Posterior cingulate gyrus (tissue), 11 donors: ENCODE measurements around the gene PDXK.
"Not testable (repeated sequence)": the region's sequence is repeated elsewhere in the genome, so short reads cannot be mapped to it uniquely, and the experiment has no call there.

Experiments used
- DNase-seq, 10 donors: peaks; one replicate each; pipeline versions ENCODE4 v3.0.0 to v3.0.0-alpha.2; 2020 to 2021; ENCODE audit warnings: mixed read lengths in 3 of 10
- intact Hi-C: fragments of 100-400 bp; cut with DNase I; formaldehyde crosslinking; loops from one replicate; pipeline ENCODE4 v1.15.1; 2023

Gene PDXK

GRCh38 chr21:43718872-43719747 is at the start of gene PDXK:
PDXK (plus strand) TSS chr21:43719129; CDS start chr21:43719295, 166 bp downstream.
- intact Hi-C loops = no loop called here
- peak; percentile 75 to 98 (median 88) for DNase-seq

GRCh38 chr21:43669828-43670605 is 48.9 kb upstream of the PDXK start:
- intact Hi-C loops = loop anchor here (5.0 to 10.0 kb wide), 2 partner anchors 55 to 102 kb away; no protein-coding TSS in a partner anchor
- DNase-seq = no peak

GRCh38 chr21:43675871-43676270 is 43.1 kb upstream of the PDXK start:
- intact Hi-C loops = no loop called here
- no peak for DNase-seq

DNA sequence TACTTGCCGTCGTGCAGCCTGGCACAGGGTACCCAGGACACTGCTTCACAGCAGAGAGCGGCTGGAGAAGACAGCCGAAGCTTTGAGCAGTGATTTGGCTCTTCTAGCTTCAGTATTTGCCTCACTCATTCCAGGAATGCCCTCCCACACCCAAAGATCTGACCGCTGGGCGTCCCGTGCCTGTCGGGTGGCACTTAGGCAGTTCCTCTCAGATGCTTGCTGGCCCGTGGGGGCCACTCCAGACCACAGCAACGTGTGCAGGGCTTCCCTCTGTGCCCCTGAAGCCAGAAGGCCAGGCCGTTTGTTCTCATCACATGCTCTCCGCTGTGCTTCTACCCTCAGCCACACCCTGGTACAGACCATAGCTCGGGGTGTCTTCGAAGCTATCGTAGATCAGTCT is 42.5 kb upstream of the PDXK start:
- intact Hi-C loops = no loop called here

GRCh38 chr21:43679951-43680350 is 39.0 kb upstream of the PDXK start:
- intact Hi-C loops = loop anchor here (5.0 kb wide), 1 partner anchor 792 kb away; no protein-coding TSS in a partner anchor
- DNase-seq = no peak

More for the DNA sequence above, 42.5 kb upstream of the PDXK start:
- DNase-seq = no peak

- intact Hi-C loops = loop anchor here (5.0 kb wide), 1 partner anchor 792 kb away; no protein-coding TSS in a partner anchor
- not testable (repeated sequence) for DNase-seq
These were observed 38.5 kb upstream of the PDXK start for GRCh38 chr21:43680421-43680820.

DNA sequence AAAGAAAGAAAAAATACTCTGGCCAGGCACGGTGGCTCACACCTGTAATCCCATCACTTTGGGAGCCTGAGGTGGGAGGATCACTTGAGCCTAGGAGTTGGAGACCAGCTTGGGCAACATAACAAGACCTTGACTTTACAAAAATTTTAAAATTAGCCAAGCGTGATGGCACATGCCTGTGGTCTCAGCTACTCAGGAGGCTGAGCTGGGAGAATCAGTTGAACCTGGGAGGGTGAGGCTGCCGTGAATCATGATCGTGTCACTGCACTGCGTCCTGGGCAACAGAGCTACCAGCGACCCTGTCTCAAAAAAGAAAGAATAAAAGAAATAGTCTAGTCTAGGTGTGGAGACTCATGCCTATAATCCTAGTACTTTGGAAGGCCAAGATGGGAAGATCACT is 37.3 kb upstream of the PDXK start:
- no peak for DNase-seq
- intact Hi-C loops = loop anchor here (5.0 kb wide), 1 partner anchor 791 kb away; no protein-coding TSS in a partner anchor

DNA sequence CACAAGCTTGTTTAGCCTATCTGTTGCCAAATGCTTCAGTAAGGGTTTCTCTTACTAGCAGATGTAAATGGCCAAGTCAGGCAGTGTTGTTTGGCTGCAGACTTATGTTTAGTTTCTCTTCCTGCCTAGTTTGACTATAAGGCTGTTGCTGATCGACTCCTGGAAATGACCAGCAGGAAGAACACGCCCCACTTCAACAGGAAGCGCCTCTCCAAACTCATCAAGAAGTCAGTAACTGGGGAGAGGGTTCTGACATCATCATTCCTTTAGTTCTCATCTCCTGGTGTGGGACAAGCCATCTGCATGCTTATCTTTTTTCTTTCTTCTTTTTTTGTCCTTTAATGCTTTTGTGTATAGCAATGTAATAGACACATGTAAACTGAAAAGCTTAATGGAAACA is 34.5 kb upstream of the PDXK start:
- intact Hi-C loops = loop anchor here (5.0 kb wide), 1 partner anchor 788 kb away; no protein-coding TSS in a partner anchor
- DNase-seq = no peak

GRCh38 chr21:43686811-43687565 is 31.9 kb upstream of the PDXK start:
- intact Hi-C loops = no loop called here
- peak in 1 of 10 donors; percentile 67 for DNase-seq

DNA sequence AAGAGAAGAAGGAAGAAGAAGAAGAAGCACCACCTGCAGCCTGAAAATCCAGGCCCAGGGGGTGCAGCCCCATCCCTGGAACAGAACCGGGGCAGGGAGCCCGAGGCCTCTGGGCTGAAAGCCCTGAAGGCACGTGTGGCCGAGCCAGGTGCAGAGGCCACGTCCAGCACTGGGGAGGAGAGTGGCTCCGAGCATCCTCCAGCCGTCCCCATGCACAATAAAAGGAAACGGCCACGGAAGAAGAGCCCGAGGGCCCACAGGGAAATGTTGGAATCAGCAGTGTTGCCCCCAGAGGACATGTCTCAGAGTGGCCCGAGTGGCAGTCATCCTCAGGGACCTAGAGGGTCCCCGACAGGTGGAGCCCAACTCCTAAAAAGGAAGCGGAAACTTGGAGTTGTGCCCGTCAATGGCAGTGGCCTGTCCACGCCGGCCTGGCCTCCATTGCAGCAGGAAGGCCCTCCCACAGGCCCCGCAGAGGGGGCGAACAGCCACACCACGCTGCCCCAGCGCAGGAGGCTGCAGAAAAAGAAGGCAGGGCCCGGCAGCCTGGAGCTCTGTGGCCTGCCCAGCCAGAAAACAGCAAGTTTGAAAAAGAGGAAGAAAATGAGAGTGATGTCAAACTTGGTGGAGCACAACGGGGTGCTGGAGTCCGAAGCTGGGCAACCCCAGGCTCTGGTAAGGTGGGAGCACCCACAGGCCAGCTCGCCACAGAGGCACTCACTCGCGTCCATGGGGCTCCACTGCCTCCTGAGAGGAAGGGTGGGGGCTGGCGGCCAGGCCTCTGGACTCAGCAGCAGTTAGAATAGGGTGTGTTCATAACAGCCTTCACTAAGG is 31.1 kb upstream of the PDXK start:
- peak in 1 of 10 donors; percentile 74 for DNase-seq
- intact Hi-C loops = no loop called here

DNA sequence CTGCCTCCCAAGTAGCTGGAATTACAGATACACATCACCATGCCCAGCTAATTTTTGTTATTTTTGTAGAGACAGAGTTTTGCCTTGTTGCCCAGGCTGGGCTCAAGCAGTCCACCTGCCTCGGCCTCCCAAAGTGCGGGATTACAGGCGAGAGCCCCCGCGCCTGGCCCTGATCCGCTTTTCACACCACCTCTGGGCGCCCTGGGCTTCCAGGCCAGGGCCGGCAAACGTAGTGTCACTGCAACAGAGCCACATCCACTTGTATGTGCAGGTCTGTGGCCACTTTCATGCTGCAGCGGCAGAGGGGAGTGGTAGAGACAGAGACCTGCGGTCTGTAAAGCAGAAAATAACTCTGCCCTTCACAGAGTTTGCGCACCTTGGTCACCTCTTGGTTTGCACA is 30.0 kb upstream of the PDXK start:
- DNase-seq = no peak
- intact Hi-C loops = no loop called here

DNA sequence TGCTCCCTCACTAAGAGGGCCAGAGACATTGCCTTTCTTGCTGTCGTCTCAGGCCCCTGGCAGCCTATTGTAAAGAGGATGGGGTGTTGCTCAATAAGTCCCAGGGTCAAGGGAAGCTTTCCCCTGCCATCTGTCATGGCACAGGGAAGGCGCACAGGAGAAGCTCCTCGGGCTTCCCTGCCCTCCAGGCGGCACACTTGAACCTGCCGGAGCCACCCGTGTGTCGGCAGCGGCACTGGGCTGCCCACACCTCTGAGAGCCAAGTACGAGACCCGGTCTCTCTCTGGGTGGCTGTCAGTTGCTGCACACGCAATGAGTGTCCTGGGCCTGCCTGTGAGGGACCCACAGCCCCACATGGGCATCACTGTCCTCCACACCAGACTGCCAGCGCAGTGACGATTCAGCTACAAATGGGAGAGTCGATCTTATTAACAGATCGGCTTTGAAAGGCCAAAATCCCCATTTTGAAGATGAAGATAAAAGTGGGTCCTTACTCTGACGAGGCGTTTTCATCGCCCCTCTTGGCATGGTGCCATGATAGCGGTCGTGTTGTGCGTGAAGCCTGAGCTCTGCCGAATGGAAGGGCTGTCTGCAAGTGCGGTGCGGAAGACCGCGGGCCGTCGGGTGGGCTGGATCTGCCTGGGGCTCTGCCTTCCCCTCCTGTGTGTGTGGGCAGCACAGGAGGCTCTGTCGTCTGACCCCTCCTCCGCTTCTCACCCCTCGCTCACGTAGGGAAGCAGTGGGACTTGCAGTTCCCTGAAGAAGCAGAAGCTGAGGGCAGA is 29.2 kb upstream of the PDXK start:
- intact Hi-C loops = no loop called here
- peak in 1 of 10 donors; percentile 74 for DNase-seq

- intact Hi-C loops = no loop called here
- peak in 2 of 10 donors; percentile 51 for DNase-seq
These were observed 28.6 kb upstream of the PDXK start for GRCh38 chr21:43690346-43690745.

- DNase-seq = peak in 2 of 10 donors; percentile 52 to 82
- intact Hi-C loops = no loop called here
These were observed 27.7 kb upstream of the PDXK start for GRCh38 chr21:43691086-43691795.

GRCh38 chr21:43691801-43692200 is 27.1 kb upstream of the PDXK start:
- DNase-seq = peak in 1 of 10 donors; percentile 59
- intact Hi-C loops = no loop called here

- peak in 2 of 10 donors; percentile 51 to 77 for DNase-seq
- intact Hi-C loops = no loop called here
These were observed 26.0 kb upstream of the PDXK start for GRCh38 chr21:43692949-43693348.

GRCh38 chr21:43693981-43694380 is 24.9 kb upstream of the PDXK start:
- peak in 2 of 10 donors; percentile 39 to 77 for DNase-seq
- intact Hi-C loops = no loop called here
